ENCODE results near the gene EYA4.

Gene EYA4

GRCh38 chr6:133463790-133464189 lies 222.6 kb downstream of the EYA4 start:
- DNase-seq: no peak

- DNase-seq: no peak
These were observed 225.5 kb downstream of the EYA4 start for GRCh38 chr6:133466680-133467079.

- DNase-seq: no peak
These were observed 226.2 kb downstream of the EYA4 start for GRCh38 chr6:133467231-133467981.

GRCh38 chr6:133467982-133468380 lies 226.8 kb downstream of the EYA4 start:
- DNase-seq: no peak

GRCh38 chr6:133468591-133468990 lies 227.4 kb downstream of the EYA4 start:
- no peak for DNase-seq

- no peak for DNase-seq
These were observed 233.4 kb downstream of the EYA4 start for GRCh38 chr6:133474516-133474915.

GRCh38 chr6:133478673-133479072 lies 237.5 kb downstream of the EYA4 start:
- no peak for DNase-seq

- DNase-seq: no peak
These were observed 246.0 kb downstream of the EYA4 start for GRCh38 chr6:133487174-133487573.

- DNase-seq: no peak
These were observed 254.2 kb downstream of the EYA4 start for GRCh38 chr6:133495205-133495903.

DNA sequence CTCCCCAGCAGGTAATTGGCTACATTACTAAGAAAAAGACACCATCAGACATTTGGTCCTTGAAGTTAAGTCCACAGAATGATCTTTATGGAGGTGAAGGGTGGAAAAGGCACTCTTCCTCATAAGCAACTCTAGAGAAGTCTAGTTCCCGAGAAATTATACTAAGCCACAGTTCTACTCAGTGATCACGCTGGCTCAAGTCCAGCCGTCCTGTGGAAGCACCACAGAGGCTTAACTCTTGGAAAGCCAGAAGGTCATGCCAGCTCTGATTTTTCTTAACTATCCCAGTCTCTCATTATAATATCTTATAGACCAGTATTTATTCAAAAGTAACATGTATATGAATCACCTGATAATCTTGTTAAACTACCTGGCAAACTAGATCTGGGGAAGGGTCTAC lies 258.5 kb downstream of the EYA4 start:
- no peak for DNase-seq

DNA sequence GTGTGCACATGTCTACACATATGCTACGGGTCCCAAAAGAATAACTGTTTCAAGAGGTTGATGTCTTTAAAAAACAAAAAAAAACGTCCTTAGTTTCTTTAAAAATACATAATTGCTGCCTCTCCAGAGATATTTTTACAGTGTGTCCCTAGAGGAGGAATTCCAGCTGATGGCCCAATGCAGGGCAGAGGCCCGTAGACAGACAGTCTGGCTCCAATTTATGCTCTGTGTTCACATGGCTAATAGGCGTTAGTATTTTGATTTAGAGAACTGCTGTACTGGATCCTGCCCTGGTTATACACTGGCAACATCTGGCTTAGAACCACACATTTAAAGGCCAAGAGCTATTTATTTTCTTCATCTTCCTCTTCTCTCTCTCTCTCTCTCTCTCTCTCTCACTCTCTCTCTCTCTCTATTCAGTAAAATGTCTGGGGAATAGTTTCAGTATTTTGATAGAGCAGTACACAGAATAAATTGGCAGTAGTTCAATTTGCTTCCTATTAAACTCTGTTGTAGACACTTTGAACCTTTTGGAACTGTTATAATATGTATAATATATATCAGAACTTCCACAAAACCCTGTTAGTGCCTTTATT lies 260.6 kb downstream of the EYA4 start:
- no peak for DNase-seq

DNA sequence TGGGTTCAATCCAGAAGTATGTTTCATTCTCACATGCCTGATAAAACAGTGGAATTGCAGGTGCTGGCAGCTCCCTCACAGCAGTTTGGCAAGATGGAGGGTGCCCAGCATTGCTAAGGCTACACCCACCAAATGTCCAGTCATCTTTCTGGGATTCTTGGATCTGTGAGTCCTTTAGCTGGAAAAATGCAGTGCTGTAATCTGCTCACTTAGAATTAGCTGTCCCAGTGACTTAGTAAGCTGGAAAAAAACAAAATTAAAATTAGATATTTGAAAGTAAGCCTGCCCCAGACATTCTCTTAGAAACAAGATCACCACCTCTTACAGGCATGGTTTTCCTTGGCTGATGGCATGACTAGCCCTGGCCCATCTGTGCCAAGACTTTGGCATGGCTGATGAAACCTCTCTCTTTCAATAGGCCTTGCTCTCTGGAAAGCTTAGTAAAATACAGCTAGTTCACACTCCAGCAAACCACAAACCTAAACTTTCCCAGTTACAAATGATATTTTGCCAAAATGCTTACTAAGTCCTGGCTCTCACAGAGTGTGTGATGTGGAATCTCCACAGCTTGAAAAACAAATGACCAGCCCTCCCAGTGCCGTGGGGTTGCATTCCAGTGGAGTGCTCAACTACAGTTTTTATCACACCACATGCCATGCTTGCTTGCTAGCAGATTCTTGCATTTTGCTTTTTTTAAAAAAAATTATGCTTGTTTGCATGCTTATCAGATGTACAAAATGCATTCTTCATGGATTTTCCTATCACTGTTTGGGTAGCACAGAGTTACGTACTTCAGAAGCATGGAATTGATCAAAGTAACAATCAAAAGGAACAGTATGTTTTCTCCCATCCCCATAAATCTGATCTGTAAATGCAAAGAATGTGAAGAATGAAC lies 261.5 kb downstream of the EYA4 start:
- no peak for DNase-seq

- DNase-seq: no peak
These were observed 262.2 kb downstream of the EYA4 start for GRCh38 chr6:133503336-133503729.

GRCh38 chr6:133504158-133504557 lies 263.0 kb downstream of the EYA4 start:
- no peak for DNase-seq

DNA sequence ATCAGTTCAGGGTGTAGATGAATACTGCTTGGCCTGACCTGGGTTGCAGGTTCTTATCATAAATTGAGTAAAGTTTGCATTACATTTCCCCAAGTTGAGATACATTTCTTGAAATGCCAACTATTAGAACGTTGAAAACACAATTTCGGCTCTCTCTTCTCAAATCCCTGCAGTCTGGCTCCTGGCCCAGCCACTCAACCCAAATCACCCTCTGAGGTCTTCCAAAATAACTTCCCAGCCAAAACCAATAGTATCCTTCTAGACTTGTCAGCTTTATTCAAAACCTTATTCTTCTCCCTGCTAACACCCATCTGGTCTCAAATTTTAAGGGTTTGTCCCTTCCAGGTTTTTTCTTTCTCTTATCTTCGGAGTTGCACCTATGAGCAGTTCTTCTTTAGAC lies 263.6 kb downstream of the EYA4 start:
- no peak for DNase-seq

GRCh38 chr6:133505681-133506080 lies 264.5 kb downstream of the EYA4 start:
- no peak for DNase-seq

- no peak for DNase-seq
These were observed 271.4 kb downstream of the EYA4 start for GRCh38 chr6:133512410-133513016.

DNA sequence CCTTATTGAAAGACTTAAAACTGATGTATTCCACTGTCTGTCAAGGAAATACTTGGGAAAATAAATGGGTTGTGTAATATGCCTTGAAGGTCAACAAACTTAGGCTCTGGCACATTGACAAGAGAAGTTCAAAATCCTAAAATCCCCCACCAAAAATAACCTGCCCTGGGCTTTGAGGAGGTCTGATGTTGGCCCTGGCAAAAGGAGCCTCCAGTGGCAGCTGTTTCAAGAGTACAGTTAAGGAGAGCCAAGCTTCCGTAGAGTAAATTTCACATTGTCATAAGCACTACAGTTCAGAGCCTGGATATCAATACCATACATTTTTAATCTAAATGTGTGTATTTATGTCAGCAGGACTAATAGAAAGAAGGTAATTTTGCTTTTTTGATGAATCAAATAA lies 282.7 kb downstream of the EYA4 start:
- DNase-seq: no peak

- DNase-seq: no peak
These were observed 285.3 kb downstream of the EYA4 start for GRCh38 chr6:133526436-133526835.

GRCh38 chr6:133528566-133528965 lies 287.4 kb downstream of the EYA4 start:
- DNase-seq: no peak

DNA sequence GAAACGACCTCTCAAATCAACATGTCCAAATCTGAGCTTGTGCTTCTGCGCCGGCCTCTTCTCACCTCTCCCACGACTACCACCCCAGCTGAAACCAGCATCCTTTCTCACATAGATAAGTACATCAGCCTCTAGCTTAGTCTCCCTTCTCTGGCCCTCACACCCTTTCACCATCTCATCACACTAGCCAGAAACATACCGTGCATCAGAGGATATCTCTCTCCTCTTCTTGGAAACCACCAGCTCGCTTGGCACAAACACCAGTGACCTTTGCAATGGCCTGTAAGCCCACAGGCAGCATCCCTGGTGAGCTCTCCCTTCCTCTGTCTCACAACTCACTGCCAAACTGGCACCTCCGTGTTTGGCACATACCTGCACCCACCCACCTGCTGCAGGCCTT lies 291.8 kb downstream of the EYA4 start:
- DNase-seq: no peak

DNA sequence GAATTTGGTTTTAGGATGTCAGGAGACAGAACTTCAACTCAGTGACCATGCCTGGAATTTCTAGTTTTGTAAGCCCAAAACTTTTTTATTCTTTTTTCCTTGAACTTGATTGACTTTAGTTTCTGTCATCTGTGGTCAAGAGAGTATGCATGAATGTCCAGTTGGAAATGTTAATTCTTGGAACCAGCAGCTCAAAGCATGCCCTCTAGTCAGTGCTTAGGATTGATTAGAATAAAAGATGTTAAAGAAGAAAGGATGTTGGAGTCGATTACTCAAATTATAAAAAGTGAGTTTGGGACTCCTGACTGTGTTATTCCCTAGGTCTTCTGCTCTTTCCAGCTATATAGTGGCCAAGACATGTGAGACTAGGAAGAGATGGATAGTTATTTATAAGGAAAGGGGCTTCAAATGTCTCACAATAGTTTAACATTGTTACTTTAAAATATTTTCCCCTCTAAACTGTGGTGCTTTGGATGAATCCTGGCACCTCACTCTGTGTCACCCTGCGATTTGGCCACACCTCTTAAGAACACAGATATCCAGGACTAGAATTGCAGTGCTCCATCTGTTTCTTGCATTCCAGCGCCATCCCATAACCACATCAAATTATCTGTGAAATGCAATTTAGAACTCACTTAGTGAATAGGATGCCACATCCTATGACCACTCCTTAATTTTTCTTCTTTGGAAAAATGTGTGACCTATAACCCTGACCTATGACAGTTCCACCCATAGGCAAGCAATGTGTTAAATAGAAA lies 298.5 kb downstream of the EYA4 start:
- DNase-seq: no peak

Data from SHP77 treated with DMSO at 0.1 percent for 48 hours (cell line).